HepG2 (cell line): Measurements from ENCODE around the gene IST1. TPM values are rescaled to one million over a fixed set of nuclear protein-coding genes. Genes with fewer than 3 reads are reported as not detected.

ENCODE experiments used
- AGO1 ChIP-seq: fragments of 200-400 bp; formaldehyde crosslinking; IDR thresholded peaks from 2 replicates; pipeline ENCODE4 v1.6.1; 2017; ENCODE audit warnings: mild to moderate bottlenecking, low read depth, low read length, moderate library complexity; ENCODE audit not compliant: poor library complexity, severe bottlenecking
- ATRX ChIP-seq: sonication (generic); formaldehyde crosslinking; IDR thresholded peaks from 2 replicates; pipeline ENCODE4 v1.4.0; 2020; ENCODE audit warnings: missing genetic modification reagents, borderline replicate concordance
- BHLHE40 ChIP-seq: IDR thresholded peaks from 2 replicates; pipeline ENCODE4 v1.6.1; 2011; ENCODE audit warnings: low read length, improper control_type of control experiment
- ETV6 ChIP-seq: sonication (generic); formaldehyde crosslinking; conservative IDR thresholded peaks from 2 replicates; pipeline ENCODE4 v1.4.0; 2020; ENCODE audit warnings: missing genetic modification reagents
- FOXP1 ChIP-seq, 2 experiments: fragments of 450-650 bp in 1 of 2; IDR thresholded peaks; 2 replicates each; pipeline ENCODE4 v1.6.1; 2017 to 2018; ENCODE audit warnings: antibody characterized with exemption in 1 of 2
- HDAC2 ChIP-seq: sonication (generic); formaldehyde crosslinking; IDR thresholded peaks from 2 replicates; pipeline ENCODE4 v1.4.0; 2020; ENCODE audit warnings: missing genetic modification reagents
- HES4 ChIP-seq: sonication (generic); formaldehyde crosslinking; IDR thresholded peaks from 2 replicates; pipeline ENCODE4 v1.9.0; 2021; ENCODE audit warnings: mild to moderate bottlenecking, missing genetic modification reagents, borderline replicate concordance
- KMT2B ChIP-seq: IDR thresholded peaks from 2 replicates; pipeline ENCODE4 v1.6.1; 2016; ENCODE audit warnings: missing genetic modification reagents, missing compliant biosample characterization
- MTA3 ChIP-seq: sonication (generic); formaldehyde crosslinking; IDR thresholded peaks from 2 replicates; pipeline ENCODE4 v1.4.0; 2020; ENCODE audit warnings: missing genetic modification reagents
- NAIF1 ChIP-seq: sonication (generic); formaldehyde crosslinking; IDR thresholded peaks from 2 replicates; pipeline ENCODE4 v1.5.0; 2020; ENCODE audit warnings: mild to moderate bottlenecking, missing genetic modification reagents, borderline replicate concordance
- RCOR2 ChIP-seq: IDR thresholded peaks from 2 replicates; pipeline ENCODE4 v1.6.1; 2016; ENCODE audit warnings: missing biosample characterization, missing genetic modification reagents
- SALL1 ChIP-seq: sonication (generic); formaldehyde crosslinking; IDR thresholded peaks from 2 replicates; pipeline ENCODE4 v1.8.0; 2022; ENCODE audit warnings: mild to moderate bottlenecking, missing genetic modification reagents
- SIN3B ChIP-seq: fragments of 150-350 bp; IDR thresholded peaks from 2 replicates; pipeline ENCODE4 v1.6.1; 2014; ENCODE audit warnings: low read length
- SMAD3 ChIP-seq: sonication (generic); formaldehyde crosslinking; IDR thresholded peaks from 2 replicates; pipeline ENCODE4 v1.4.0; 2020; ENCODE audit warnings: missing genetic modification reagents
- TOPORS ChIP-seq: sonication (generic); formaldehyde crosslinking; IDR thresholded peaks from 2 replicates; pipeline ENCODE4 v1.8.0; 2023; ENCODE audit warnings: mild to moderate bottlenecking, missing genetic modification reagents
- TRIM24 ChIP-seq: sonication (generic); formaldehyde crosslinking; IDR thresholded peaks from 2 replicates; pipeline ENCODE4 v1.8.0; 2022; ENCODE audit warnings: mild to moderate bottlenecking, missing genetic modification reagents
- ZBTB21 ChIP-seq: sonication (generic); formaldehyde crosslinking; IDR thresholded peaks from 2 replicates; pipeline ENCODE4 v1.4.0; 2020; ENCODE audit warnings: missing genetic modification reagents
- ZFAT ChIP-seq: sonication (generic); formaldehyde crosslinking; conservative IDR thresholded peaks from 2 replicates; pipeline ENCODE4 v1.8.1; 2023; ENCODE audit warnings: missing genetic modification reagents, inconsistent platforms
- ZNF441 ChIP-seq: sonication (generic); formaldehyde crosslinking; IDR thresholded peaks from 2 replicates; pipeline ENCODE4 v1.7.0; 2021; ENCODE audit warnings: missing genetic modification reagents, borderline replicate concordance
- ZNF468 ChIP-seq: sonication (generic); formaldehyde crosslinking; IDR thresholded peaks from 2 replicates; pipeline ENCODE4 v1.8.0; 2022; ENCODE audit warnings: mild to moderate bottlenecking, moderate library complexity, missing genetic modification reagents
- ZNF510 ChIP-seq: sonication (generic); formaldehyde crosslinking; IDR thresholded peaks from 2 replicates; pipeline ENCODE4 v1.4.0; 2020; ENCODE audit warnings: low read depth, mild to moderate bottlenecking, missing genetic modification reagents
- polyA plus RNA-seq, 8 experiments: library from polyadenylated mRNA; depleted of rRNA in 3 of 8; stranded (reverse) in 7 of 8; unstranded in 1 of 8; fragments of >200 nt; fragmentation: Illumina TruSeq in 4 of 8; extraction: Trizol in 4 of 8; gene quantifications; 2 replicates each; pipeline versions ENCODE4 v1.2.1 to v1.2.3, GENCODE V29; 2011 to 2016; ENCODE audit warnings: low read depth in 4 of 8, missing spikeins in 1 of 8, mixed read lengths in 1 of 8; ENCODE audit not compliant: insufficient read depth in 1 of 8
- total RNA-seq, 5 experiments: library from RNA; depleted of rRNA; stranded (reverse); fragments of >200 nt; fragmentation: Illumina TruSeq; extraction: Trizol; gene quantifications; 2 replicates each; pipeline ENCODE4 v1.2.3, GENCODE V29; 2016; ENCODE audit warnings: low read depth in 1 of 5
- TF ChIP-seq, protein P1 (sequence below): IDR thresholded peaks from 2 replicates; pipeline ENCODE4 v1.4.0; 2020; ENCODE audit warnings: mild to moderate bottlenecking, missing genetic modification reagents
- TF ChIP-seq, protein P2 (sequence below): sonication (generic); formaldehyde crosslinking; conservative IDR thresholded peaks from 2 replicates; pipeline ENCODE4 v1.5.0; 2020; ENCODE audit warnings: missing genetic modification reagents
- TF ChIP-seq, protein P3 (sequence below): sonication (generic); formaldehyde crosslinking; IDR thresholded peaks from 2 replicates; pipeline ENCODE4 v1.8.1; 2023; ENCODE audit warnings: mild to moderate bottlenecking, missing genetic modification reagents

The IST1 gene
- total and polyA plus RNA-seq, 2 of the 13 experiments (the other 11 are each of a cell fraction or from before 2014, with no cell fraction given): 346 to 415 TPM

DNA sequence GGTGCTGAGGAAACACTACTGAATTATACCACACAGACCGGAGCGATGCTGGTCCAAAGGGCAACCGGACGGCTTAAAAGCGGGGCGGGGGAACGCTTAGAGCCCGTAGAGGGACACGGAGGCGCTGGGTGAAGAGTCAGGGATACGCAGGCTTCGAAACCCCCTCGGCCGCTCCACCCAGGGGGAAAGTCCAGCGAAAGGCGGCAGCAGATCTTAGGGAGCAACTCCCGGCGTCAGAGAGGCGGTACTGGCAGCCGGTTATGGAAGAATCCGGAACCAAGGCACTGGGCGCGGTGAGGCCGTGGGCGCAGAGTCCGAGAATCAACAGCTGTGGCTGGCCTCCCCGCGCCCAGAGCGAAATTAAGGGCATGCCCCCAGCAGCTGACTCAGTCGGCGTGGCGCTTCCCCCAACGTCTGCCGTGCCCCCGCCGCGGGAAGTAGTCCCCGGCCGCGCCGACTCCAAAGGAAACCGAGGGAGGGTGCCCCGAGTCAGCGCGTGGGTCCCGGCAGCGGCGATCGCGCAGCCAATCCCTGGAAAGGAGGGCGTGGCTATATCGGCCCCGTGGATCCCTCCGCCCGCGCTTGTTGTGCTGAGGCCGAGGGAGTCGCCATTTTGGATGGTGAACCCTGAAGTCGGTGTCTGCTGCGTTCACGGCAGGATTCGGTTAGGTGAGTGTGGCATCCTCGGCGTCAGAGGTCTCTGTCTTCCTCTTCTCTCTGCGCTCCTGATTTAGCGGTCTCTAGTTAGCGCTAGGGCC is at the start of gene IST1 (continued):
- TF ChIP-seq ZNF441: 0 out of 2 replicates have a peak, but pooled peaks have one; percentile 9
- TF ChIP-seq, protein P1, sequence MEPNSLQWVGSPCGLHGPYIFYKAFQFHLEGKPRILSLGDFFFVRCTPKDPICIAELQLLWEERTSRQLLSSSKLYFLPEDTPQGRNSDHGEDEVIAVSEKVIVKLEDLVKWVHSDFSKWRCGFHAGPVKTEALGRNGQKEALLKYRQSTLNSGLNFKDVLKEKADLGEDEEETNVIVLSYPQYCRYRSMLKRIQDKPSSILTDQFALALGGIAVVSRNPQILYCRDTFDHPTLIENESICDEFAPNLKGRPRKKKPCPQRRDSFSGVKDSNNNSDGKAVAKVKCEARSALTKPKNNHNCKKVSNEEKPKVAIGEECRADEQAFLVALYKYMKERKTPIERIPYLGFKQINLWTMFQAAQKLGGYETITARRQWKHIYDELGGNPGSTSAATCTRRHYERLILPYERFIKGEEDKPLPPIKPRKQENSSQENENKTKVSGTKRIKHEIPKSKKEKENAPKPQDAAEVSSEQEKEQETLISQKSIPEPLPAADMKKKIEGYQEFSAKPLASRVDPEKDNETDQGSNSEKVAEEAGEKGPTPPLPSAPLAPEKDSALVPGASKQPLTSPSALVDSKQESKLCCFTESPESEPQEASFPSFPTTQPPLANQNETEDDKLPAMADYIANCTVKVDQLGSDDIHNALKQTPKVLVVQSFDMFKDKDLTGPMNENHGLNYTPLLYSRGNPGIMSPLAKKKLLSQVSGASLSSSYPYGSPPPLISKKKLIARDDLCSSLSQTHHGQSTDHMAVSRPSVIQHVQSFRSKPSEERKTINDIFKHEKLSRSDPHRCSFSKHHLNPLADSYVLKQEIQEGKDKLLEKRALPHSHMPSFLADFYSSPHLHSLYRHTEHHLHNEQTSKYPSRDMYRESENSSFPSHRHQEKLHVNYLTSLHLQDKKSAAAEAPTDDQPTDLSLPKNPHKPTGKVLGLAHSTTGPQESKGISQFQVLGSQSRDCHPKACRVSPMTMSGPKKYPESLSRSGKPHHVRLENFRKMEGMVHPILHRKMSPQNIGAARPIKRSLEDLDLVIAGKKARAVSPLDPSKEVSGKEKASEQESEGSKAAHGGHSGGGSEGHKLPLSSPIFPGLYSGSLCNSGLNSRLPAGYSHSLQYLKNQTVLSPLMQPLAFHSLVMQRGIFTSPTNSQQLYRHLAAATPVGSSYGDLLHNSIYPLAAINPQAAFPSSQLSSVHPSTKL (CRISPR knock-in tag): peak; percentile 92
- TF ChIP-seq BHLHE40: peak; percentile 63
- no peak for TF ChIP-seq ATRX
- TF ChIP-seq AGO1: no peak
- 0 out of 2 replicates have a peak, but pooled peaks have one; percentile 79 for TF ChIP-seq TOPORS (CRISPR knock-in tag)
- TF ChIP-seq ZNF468 (CRISPR knock-in tag): peak; percentile 57; the same call in 1 of the 2 replicates
- peak; percentile 64 for TF ChIP-seq ZNF510 (CRISPR knock-in tag)
- TF ChIP-seq ETV6 (CRISPR knock-in tag): peak; percentile 88
- peak; percentile 12 for TF ChIP-seq RCOR2 (CRISPR knock-in tag)
- TF ChIP-seq, protein P2, sequence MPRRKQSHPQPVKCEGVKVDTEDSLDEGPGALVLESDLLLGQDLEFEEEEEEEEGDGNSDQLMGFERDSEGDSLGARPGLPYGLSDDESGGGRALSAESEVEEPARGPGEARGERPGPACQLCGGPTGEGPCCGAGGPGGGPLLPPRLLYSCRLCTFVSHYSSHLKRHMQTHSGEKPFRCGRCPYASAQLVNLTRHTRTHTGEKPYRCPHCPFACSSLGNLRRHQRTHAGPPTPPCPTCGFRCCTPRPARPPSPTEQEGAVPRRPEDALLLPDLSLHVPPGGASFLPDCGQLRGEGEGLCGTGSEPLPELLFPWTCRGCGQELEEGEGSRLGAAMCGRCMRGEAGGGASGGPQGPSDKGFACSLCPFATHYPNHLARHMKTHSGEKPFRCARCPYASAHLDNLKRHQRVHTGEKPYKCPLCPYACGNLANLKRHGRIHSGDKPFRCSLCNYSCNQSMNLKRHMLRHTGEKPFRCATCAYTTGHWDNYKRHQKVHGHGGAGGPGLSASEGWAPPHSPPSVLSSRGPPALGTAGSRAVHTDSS (CRISPR knock-in tag): no peak
- TF ChIP-seq, protein P3, sequence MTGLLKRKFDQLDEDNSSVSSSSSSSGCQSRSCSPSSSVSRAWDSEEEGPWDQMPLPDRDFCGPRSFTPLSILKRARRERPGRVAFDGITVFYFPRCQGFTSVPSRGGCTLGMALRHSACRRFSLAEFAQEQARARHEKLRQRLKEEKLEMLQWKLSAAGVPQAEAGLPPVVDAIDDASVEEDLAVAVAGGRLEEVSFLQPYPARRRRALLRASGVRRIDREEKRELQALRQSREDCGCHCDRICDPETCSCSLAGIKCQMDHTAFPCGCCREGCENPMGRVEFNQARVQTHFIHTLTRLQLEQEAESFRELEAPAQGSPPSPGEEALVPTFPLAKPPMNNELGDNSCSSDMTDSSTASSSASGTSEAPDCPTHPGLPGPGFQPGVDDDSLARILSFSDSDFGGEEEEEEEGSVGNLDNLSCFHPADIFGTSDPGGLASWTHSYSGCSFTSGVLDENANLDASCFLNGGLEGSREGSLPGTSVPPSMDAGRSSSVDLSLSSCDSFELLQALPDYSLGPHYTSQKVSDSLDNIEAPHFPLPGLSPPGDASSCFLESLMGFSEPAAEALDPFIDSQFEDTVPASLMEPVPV (CRISPR knock-in tag): peak; percentile 89
- TF ChIP-seq ZFAT (CRISPR knock-in tag): no peak; the same call in 1 of the 2 replicates
- TF ChIP-seq SMAD3 (CRISPR knock-in tag): peak; percentile 97; the same call in 1 of the 2 replicates
- TF ChIP-seq ZBTB21 (CRISPR knock-in tag): peak; percentile 55
- no peak for TF ChIP-seq TRIM24
- peak; percentile 86; the same call in 1 of the 2 replicates for TF ChIP-seq HES4 (CRISPR knock-in tag)
- TF ChIP-seq MTA3 (CRISPR knock-in tag): no peak
- TF ChIP-seq HDAC2 (CRISPR knock-in tag): peak; percentile 96
- TF ChIP-seq FOXP1 (IDR thresholded peaks at IDR 0.05): peak; percentile 65
- peak; percentile 76 for TF ChIP-seq FOXP1 (CRISPR knock-in tag; IDR thresholded peaks at IDR 0.05)
- peak; percentile 93 for TF ChIP-seq NAIF1 (CRISPR knock-in tag)
- TF ChIP-seq KMT2B (CRISPR knock-in tag): peak; percentile 92
- no peak; the same call in 1 of the 2 replicates for TF ChIP-seq SIN3B
- peak; percentile 92 for TF ChIP-seq SALL1 (CRISPR knock-in tag)
